T-helper 17 cell (primary cell): Measurements from ENCODE around the gene SCP2. TPM values are rescaled to one million over a fixed set of nuclear protein-coding genes. Genes with fewer than 3 reads are reported as not detected.
"Not testable (repeated sequence)": the region's sequence is repeated elsewhere in the genome, so short reads cannot be mapped to it uniquely, and the experiment has no call there.

Experiments
- ATAC-seq: fragments of 150-1000 bp; cut with Tn5 transposase; 2 replicates; pipeline ENCODE4 v1.10.0; 2021; ENCODE audit warnings: mild to moderate bottlenecking, moderate library complexity
- DNase-seq, 3 donors: peaks; one replicate each; pipeline versions ENCODE4 v3.0.0 to v3.0.0-alpha.2; 2020 to 2021
- H3K9me3 ChIP-seq: one replicate; pipeline ENCODE4 v1.7.0; 2013; ENCODE audit warnings: low read length, mild to moderate bottlenecking; ENCODE audit not compliant: control insufficient read depth, poor library complexity, severe bottlenecking
- H3K27ac Mint-ChIP-seq: one replicate; pipeline ENCODE4 v1.8.0; 2022; ENCODE audit warnings: mild to moderate bottlenecking, moderate library complexity, mixed read lengths
- H3K27me3 Mint-ChIP-seq: one replicate; pipeline ENCODE4 v1.8.0; 2022; ENCODE audit warnings: mixed read lengths
- H3K36me3 Mint-ChIP-seq: one replicate; pipeline ENCODE4 v1.8.0; 2022; ENCODE audit warnings: low read depth, mixed read lengths
- H3K4me1 Mint-ChIP-seq: one replicate; pipeline ENCODE4 v1.8.0; 2022; ENCODE audit warnings: mild to moderate bottlenecking, mixed read lengths
- H3K4me3 Mint-ChIP-seq: one replicate; pipeline ENCODE4 v1.8.0; 2022; ENCODE audit warnings: mild to moderate bottlenecking, moderate library complexity, mixed read lengths
- total RNA-seq, 4 donors: library from RNA in 2 of 4; stranded (reverse) in 2 of 4; gene quantifications; one replicate each; pipeline ENCODE4 v1.2.3 and lab custom pipeline; 2022 to 2026

The SCP2 gene
- total RNA-seq, 2 donors from 2014 or later, result 55.2 to 60.6 TPM

DNA sequence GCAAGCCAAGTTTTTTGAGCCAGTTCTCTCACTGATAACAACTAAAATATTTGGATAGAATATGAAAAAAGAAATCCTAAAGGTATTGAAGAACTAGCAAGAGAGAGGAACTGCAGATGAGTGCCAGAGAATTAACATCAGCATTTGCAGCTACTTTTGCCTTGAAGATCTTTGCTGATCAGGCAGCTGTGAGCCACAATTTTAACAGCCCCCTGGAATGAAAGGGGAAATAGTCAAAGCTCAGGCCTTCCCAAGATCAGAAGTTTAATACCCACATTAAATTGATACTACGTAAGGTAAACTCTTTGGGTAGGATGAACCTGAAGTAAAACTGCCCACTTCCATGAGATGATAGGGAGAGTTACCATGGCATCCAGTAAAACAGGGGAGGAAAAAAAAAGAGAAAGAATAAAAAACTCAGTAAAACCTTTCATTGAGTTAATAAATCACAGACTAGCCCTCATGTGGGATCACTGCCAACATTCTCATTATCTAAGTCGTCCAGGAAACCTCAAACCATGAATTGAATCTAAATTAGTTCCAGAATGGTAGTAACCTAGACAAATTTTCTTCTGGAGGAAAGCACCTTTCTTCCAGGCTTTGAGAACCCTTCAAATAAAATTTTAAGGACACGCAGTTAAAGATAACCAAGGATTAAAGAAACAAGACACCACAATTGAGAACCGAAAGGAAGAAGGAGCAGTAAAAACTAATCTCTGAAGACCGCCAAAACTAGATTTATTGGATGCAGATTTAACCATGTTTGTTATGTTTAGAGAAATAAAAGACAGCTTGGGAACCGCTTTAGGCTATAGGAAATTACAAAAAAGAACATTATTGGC, 28.3 kb downstream of the SCP2 start:
- H3K4me1 Mint-ChIP-seq, result peaks cover 10% of the 10 kb centered on the region
- H3K4me3 Mint-ChIP-seq, result no peak overlapping the region
- H3K27ac Mint-ChIP-seq, result no peak overlapping the region

DNA sequence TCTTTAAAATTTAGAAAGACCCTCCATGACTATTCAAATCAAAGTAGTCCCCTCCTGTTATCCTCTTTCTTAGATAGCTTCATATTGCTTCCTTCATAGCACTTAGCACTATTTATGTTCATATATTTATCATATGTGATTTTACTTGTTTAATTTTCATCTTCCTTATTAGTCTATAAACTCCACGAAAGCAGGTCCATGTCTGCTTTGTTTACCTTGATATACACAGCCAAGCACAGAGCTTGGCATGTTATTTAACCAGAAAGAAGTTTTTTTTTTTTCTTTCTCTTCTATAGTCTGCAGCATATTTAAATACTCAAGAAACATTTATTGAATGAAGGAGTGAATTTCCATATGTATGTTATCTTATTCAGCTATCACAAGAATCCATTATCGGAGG, 36.0 kb downstream of the SCP2 start:
- H3K4me3 Mint-ChIP-seq, result no peak overlapping the region
- H3K27ac Mint-ChIP-seq, result no peak overlapping the region
- no peaks in the 10 kb centered on the region for H3K27me3 Mint-ChIP-seq
- ATAC-seq (no peak), DNase-seq (no peak)
- no peaks in the 10 kb centered on the region for H3K9me3 ChIP-seq
- peaks cover 5% of the 10 kb centered on the region for H3K4me1 Mint-ChIP-seq
- H3K36me3 Mint-ChIP-seq, result peaks cover 10% of the 10 kb centered on the region

More for the DNA sequence above, 28.3 kb downstream of the SCP2 start:
- no peaks in the 10 kb centered on the region for H3K27me3 Mint-ChIP-seq
- ATAC-seq (no peak), DNase-seq (no peak)
- H3K36me3 Mint-ChIP-seq, result peaks cover 3% of the 10 kb centered on the region
- H3K9me3 ChIP-seq, result no peaks in the 10 kb centered on the region

DNA sequence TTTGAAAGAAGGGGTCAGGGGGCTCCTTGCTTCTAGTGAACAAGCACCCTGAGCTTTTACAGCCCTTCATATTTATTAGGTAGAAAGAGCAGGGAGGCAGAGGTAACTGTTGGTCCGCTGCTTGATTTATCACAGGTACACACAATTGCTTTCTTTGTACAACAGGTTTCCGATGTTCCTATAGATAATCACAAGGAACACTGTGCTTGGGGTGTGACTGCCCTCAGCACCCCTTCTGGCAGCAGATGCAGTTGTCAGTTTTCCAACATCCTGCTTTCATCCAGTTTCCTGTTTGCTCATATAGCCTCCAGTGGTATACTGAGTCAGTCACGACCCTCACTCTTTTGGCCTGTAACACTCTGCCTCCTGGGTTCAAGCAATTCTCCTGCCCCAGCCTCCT, 40.6 kb downstream of the SCP2 start:
- H3K9me3 ChIP-seq, result no peaks in the 10 kb centered on the region
- H3K4me1 Mint-ChIP-seq, result no peaks in the 10 kb centered on the region
- no peak overlapping the region for H3K27ac Mint-ChIP-seq
- DNase-seq, result no peak
- H3K4me3 Mint-ChIP-seq, result no peak overlapping the region
- H3K27me3 Mint-ChIP-seq, result no peaks in the 10 kb centered on the region
- H3K36me3 Mint-ChIP-seq, result peaks cover under 1% of the 10 kb centered on the region
- no peak for ATAC-seq

DNA sequence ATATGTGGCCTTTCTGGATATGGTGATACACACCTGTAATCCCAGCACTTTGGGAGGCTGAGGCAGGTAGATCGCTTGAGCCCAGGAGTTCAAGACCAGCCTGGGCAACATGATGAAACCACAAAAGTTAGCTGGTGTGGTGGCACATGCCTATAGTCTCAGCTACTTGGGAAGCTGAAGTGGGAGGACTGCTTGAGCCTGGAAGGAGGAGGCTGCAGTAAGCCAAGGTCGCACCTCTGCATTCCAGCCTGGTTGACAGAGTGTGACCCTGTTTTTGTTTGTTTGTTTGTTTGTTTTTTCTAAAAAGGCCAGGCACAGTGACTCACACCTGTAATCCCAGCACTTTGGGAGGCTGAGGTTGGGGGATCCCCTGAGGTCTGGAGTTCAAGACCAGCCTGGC, 42.2 kb downstream of the SCP2 start:
- H3K9me3 ChIP-seq, DNase-seq, H3K27ac Mint-ChIP-seq, H3K4me1 Mint-ChIP-seq, H3K27me3 Mint-ChIP-seq, ATAC-seq, H3K36me3 Mint-ChIP-seq, H3K4me3 Mint-ChIP-seq: not testable (repeated sequence)

DNA sequence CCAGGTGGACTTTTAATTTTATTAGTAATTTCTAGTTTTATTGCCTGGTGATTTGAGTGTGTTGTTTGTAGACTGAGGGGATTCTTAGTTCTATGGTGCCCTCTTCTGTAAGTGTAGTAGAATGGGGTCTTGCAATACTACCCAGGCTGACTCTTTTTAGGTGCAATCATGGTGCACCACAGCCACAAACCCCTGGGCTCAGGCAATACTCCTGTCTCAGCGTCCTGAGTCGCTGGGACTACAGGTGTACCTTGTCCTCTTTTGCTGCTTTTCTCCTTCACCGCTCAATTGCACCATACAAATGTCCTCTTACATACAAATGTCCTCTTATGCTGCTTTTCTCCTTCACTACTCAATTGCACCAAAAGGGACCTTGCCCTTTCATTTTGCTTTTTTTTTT, 43.1 kb downstream of the SCP2 start:
- Mint-ChIP-seq H3K27me3 (no peaks in the 10 kb centered on the region), H3K4me1 (no peaks in the 10 kb centered on the region), H3K27ac (no peak overlapping the region), H3K4me3 (no peak overlapping the region), H3K36me3 (no peaks in the 10 kb centered on the region)
- no peaks in the 10 kb centered on the region for H3K9me3 ChIP-seq
- DNase-seq, result no peak
- no peak for ATAC-seq

DNA sequence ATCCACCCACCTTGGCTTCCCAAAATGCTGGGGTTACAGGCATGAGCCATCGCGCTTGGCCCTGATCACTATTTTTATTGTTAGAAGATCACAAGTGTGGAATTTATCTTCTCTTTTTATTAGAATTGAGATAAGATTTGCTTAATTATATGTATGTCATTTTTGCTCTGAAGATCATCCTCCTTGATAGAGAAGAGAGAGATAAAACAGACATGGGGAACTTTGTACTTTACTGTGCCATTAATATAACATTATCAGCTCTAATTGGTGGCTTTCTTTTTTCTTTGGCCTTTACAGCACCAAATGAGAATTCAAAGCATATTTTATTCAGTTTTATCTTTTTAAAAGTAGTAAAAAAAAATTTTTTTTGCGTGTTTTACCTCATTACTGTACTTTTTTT, 46.8 kb downstream of the SCP2 start:
- H3K27me3 Mint-ChIP-seq, result no peaks in the 10 kb centered on the region
- no peak overlapping the region for H3K4me3 Mint-ChIP-seq
- no peak for ATAC-seq
- H3K36me3 Mint-ChIP-seq, result peaks cover 6% of the 10 kb centered on the region
- H3K4me1 Mint-ChIP-seq, result peaks cover 3% of the 10 kb centered on the region
- no peak for DNase-seq
- H3K27ac Mint-ChIP-seq, result no peak overlapping the region
- no peaks in the 10 kb centered on the region for H3K9me3 ChIP-seq

DNA sequence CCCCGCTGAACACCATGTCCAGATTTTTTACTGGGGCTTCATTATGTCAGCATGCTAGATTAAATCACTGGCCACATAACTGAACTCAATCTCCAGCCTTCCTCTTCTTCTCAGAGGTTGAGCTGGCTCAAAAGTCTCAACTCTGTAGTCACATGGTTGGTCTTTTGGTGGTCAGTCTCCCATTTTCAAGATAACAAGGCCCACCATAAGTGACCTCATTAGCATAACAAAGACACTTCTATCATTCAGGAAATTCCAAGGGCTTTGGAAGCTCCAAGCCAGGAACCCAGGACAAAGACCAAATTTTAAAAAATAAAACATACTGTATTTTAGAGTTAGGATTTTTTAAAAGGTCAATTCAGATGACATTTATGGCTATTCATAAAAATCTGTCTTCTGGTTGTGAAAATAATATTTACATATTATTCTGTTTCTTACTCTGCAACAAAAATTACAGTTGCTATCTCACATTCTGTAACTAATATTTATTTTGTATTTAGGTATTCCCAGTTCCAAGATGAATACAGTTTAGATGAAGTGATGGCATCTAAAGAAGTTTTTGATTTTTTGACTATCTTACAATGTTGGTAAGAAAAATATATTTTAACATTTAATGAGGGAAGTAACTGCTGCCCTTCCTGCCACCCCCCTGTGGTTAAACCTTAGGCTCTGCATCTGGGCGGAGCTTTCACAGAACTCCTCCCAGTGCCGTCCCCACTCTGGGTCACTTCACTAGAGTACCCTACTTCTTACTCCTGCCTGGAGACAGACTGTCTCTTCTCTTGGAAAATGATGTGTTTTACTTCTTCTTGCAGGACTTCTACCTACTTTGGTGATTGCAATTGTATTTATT, 49.3 kb downstream of the SCP2 start:
- ATAC-seq, result no peak
- H3K27me3 Mint-ChIP-seq, result no peaks in the 10 kb centered on the region
- DNase-seq, result no peak
- H3K36me3 Mint-ChIP-seq, result peaks cover 6% of the 10 kb centered on the region
- H3K4me3 Mint-ChIP-seq, result no peak overlapping the region
- H3K4me1 Mint-ChIP-seq, result peaks cover 3% of the 10 kb centered on the region
- no peaks in the 10 kb centered on the region for H3K9me3 ChIP-seq
- peak overlapping the region; percentile 32 for H3K27ac Mint-ChIP-seq

DNA sequence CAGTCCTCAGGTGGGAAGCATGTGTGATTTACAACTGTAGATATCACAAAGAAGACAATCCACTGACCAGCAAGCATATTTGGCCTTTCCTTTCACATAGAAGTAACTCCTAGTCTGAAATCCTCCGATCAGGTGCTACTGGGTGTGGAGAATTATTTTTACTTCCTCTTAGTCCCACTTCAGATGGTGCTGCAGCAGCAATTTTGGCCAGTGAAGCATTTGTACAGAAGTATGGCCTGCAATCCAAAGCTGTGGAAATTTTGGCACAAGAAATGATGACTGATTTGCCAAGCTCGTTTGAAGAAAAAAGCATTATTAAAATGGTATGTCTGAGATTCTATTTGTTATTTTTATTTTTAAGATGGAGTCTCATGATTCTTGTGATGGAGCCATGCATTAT, 51.0 kb downstream of the SCP2 start:
- no peak overlapping the region for H3K4me3 Mint-ChIP-seq
- H3K27ac Mint-ChIP-seq, result no peak overlapping the region
- DNase-seq (no peak), ATAC-seq (no peak)
- H3K36me3 Mint-ChIP-seq, result peaks cover 7% of the 10 kb centered on the region
- peaks cover 3% of the 10 kb centered on the region for H3K4me1 Mint-ChIP-seq
- no peaks in the 10 kb centered on the region for H3K9me3 ChIP-seq
- no peaks in the 10 kb centered on the region for H3K27me3 Mint-ChIP-seq

DNA sequence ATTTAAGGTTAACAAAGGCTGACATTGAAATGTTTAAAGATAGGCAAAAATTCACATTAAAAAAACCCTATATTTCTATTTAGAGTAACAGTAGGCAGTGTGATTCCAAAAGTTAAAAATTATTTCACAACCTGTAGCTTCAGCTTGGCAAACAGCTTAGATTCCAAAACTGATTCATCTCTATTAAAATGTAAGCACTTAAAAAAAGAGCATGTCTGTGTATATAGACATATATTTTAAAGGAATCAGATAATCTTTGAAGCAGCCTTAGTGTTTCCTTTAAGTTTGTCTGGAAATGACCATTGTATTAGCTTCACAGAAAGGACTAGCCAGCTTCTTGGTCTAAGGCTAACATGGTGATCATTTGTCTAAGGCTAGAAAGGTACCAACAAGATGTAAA, 65.7 kb downstream of the SCP2 start:
- not testable (repeated sequence) for H3K9me3 ChIP-seq, H3K4me1 Mint-ChIP-seq, H3K27me3 Mint-ChIP-seq, H3K27ac Mint-ChIP-seq, H3K4me3 Mint-ChIP-seq, ATAC-seq, H3K36me3 Mint-ChIP-seq, DNase-seq

DNA sequence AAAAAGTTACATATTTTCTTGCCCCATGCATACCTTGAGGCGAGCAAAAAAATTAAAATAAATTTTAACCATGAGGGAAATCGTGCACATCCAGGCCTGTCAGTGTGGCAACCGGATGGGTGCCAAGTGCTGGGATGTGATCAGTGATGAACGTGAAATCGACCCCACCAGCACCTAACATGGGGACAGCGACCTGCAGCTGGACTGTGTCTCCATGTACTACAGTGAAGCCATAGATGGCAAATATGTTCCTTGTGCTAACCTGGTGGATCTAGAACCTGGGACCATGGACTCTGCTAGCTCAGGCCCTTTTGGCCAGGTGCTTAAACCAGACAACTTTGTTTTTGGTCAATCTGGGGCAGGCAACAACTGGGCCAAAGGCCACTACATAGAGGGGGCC, 67.6 kb downstream of the SCP2 start:
- no peaks in the 10 kb centered on the region for H3K9me3 ChIP-seq
- DNase-seq (no peak), ATAC-seq (no peak)
- Mint-ChIP-seq H3K4me3 (no peak overlapping the region), H3K4me1 (no peaks in the 10 kb centered on the region), H3K36me3 (peaks cover 7% of the 10 kb centered on the region), H3K27ac (no peak overlapping the region), H3K27me3 (no peaks in the 10 kb centered on the region)

DNA sequence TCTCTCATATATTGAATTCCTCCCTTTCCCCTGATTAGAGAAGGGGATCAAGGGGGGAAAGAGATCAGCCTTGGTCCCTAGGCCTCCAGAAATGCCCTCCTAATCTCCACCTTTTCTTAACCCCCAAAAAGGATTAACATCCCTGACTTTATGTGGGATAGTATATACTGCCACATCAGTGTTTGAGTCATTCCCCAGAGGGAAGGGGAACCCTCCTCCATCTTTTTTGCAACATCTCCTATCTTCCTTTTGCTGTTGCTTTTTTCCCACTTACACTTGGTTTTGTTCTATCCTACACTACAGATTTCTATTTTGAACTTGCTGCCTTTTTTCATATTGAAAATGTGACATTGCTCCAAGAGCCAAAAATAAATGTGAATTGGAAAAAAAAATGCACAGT, 69.6 kb downstream of the SCP2 start:
- no peak overlapping the region for H3K27ac Mint-ChIP-seq
- ATAC-seq (no peak), DNase-seq (no peak)
- H3K27me3 Mint-ChIP-seq, result no peaks in the 10 kb centered on the region
- H3K4me3 Mint-ChIP-seq, result no peak overlapping the region
- no peaks in the 10 kb centered on the region for H3K9me3 ChIP-seq
- H3K36me3 Mint-ChIP-seq, result peaks cover 5% of the 10 kb centered on the region
- H3K4me1 Mint-ChIP-seq, result no peaks in the 10 kb centered on the region

DNA sequence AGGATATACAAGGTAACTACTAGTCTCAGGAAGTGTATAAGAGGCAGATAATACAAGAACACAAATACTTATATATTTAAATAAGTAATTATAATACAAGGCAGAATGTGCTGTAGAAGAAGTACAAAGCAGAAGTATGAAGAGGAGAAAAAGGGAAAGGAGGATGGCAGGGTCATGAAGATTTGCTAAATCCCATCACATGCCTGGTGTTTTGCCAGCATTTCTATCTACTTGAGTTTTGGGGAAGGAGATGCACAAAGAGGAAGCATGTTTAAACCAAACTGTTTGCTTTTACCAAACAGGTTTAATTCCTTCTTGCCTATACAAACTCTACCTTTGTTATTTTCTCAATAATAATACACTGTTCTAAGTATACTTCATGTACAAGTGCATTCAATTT, 74.1 kb downstream of the SCP2 start:
- no peaks in the 10 kb centered on the region for H3K9me3 ChIP-seq
- Mint-ChIP-seq H3K27me3 (no peaks in the 10 kb centered on the region), H3K4me3 (no peak overlapping the region), H3K27ac (no peak overlapping the region), H3K4me1 (no peaks in the 10 kb centered on the region), H3K36me3 (no peaks in the 10 kb centered on the region)
- no peak for ATAC-seq
- no peak for DNase-seq

DNA sequence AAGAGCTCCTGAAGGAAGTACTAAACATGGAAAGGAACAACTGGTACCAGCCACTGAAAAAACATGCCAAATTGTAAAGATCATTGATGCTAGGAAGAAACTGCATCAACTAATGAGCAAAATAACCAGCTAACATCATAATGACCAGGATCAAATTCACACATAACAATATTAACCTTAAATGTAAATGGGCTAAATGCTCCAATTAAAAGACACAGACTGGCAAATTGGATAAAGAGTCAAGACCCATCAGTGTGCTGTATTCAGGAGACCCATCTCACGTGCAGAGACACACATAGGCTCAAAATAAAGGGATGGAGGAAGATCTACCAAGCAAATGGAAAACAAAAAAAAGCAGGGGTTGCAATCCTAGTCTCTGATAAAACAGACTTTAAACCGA, 79.5 kb downstream of the SCP2 start:
- not testable (repeated sequence) for H3K27me3 Mint-ChIP-seq, H3K9me3 ChIP-seq, H3K36me3 Mint-ChIP-seq, ATAC-seq, DNase-seq, H3K27ac Mint-ChIP-seq, H3K4me3 Mint-ChIP-seq, H3K4me1 Mint-ChIP-seq
